Tibial nerve (tissue), 4 donors: ENCODE measurements around the gene INTS13. TPM values are rescaled to one million over a fixed set of nuclear protein-coding genes. Genes with fewer than 3 reads are reported as not detected.
A peak's percentile ranks its signal among the peaks of the same experiment; 100 is the strongest.
"Not testable (repeated sequence)": the region's sequence is repeated elsewhere in the genome, so short reads cannot be mapped to it uniquely, and the experiment has no call there.

Experiments
- DNase-seq, 2 donors: peaks; one replicate each; pipeline ENCODE4 v3.0.0-alpha.2; 2019; ENCODE audit warnings: low spot score in 2 of 2
- H3K27ac ChIP-seq, 4 donors: fragments of 200-600 bp; sonication (generic) in 3 of 4; one replicate each; pipeline ENCODE4 v1.5.1; 2017 to 2019; ENCODE audit warnings: mild to moderate bottlenecking in 1 of 4
- H3K27me3 ChIP-seq, 2 donors: fragments of 200-600 bp; sonication (generic) in 1 of 2; one replicate each; pipeline versions ENCODE4 v1.5.1 to v1.6.0; 2017 to 2019
- H3K36me3 ChIP-seq, 3 donors: fragments of 200-600 bp; sonication (generic); one replicate each; pipeline ENCODE4 v1.5.1; 2018 to 2019
- H3K4me1 ChIP-seq, 4 donors: fragments of 200-600 bp; sonication (generic) in 3 of 4; one replicate each; pipeline ENCODE4 v1.5.1; 2017 to 2019
- H3K4me3 ChIP-seq, 4 donors: fragments of 200-600 bp; sonication (generic) in 3 of 4; one replicate each; pipeline ENCODE4 v1.5.1; 2017 to 2019; ENCODE audit warnings: mild to moderate bottlenecking in 1 of 4, moderate library complexity in 1 of 4
- H3K9me3 ChIP-seq, 4 donors: fragments of 200-600 bp; sonication (generic) in 3 of 4; one replicate each; pipeline ENCODE4 v1.5.1; 2017 to 2019
- EP300 ChIP-seq, 2 donors: sonication (generic); formaldehyde crosslinking; IDR thresholded peaks; one replicate each; pipeline ENCODE4 v1.6.1; 2017; ENCODE audit warnings: antibody characterized with exemption in 2 of 2, mild to moderate bottlenecking in 1 of 2
- POLR2A ChIP-seq, 2 donors: fragments of 450-650 bp; IDR thresholded peaks; one replicate each; pipeline ENCODE4 v1.6.1; 2017; ENCODE audit warnings: antibody characterized with exemption in 2 of 2, mild to moderate bottlenecking in 2 of 2, moderate library complexity in 2 of 2
- WGBS, 2 donors: methylation state at CpG; one replicate each; pipeline ENCODE4 v1.1.5; 2018; 5-methylcytosine and 5-hydroxymethylcytosine counted together
- total RNA-seq, 4 donors: library from RNA; depleted of rRNA; stranded (reverse); fragments of >200 nt; gene quantifications; one replicate each; pipeline ENCODE4 v1.1.0, GENCODE V29; 2016
- TF ChIP-seq, protein P1 (sequence below), 5 experiments: fragments of 200-600 bp in 3 of 5; fragments of 450-650 bp in 2 of 5; sonication (generic) in 3 of 5; IDR thresholded peaks; one replicate each; pipeline ENCODE4 v1.5.1; 2016 to 2019; ENCODE audit warnings: antibody characterized with exemption in 5 of 5, mild to moderate bottlenecking in 3 of 5, moderate library complexity in 2 of 5

The INTS13 gene
- total RNA-seq, 4 donors from 2014 or later, result 12.4 to 31.5 (median 19.5) TPM

DNA sequence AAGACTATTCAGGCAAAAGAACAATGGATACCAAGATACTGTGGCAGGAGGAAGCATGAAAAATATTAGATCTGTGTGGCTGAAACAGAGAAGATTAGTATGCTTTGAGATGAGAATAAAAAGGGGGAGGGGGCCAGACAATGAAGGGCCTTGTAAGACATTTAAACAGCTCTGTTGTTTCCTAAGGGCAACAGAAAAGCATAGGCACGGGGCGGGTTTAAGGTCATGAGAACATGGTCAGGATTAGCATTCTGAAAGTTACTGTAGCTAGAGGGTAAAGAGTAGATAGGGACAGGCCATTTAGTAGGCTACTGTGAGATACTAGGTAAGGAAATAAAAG, 18.6 kb downstream of the INTS13 start:
- Histone ChIP-seq H3K4me1 (peaks cover 0 to 10% (median 0%) of the 10 kb centered on the region in 4 donors), H3K27ac (peak overlapping the region in 2 of 4 donors; percentile 53 to 59), H3K4me3 (no peak overlapping the region), H3K36me3 (peaks cover 0 to 37% (median 0%) of the 10 kb centered on the region in 3 donors), H3K9me3 (no peaks in the 10 kb centered on the region), H3K27me3 (no peaks in the 10 kb centered on the region)
- WGBS, 2 donors, result 44 to 46% methylated on average over 2 of the region's 2 CpGs
- no peak for DNase-seq
- TF ChIP-seq EP300 (IDR thresholded peaks at IDR 0.05), result no peak
- no peak for TF ChIP-seq POLR2A (IDR thresholded peaks at IDR 0.05)

- TF ChIP-seq, protein P1, sequence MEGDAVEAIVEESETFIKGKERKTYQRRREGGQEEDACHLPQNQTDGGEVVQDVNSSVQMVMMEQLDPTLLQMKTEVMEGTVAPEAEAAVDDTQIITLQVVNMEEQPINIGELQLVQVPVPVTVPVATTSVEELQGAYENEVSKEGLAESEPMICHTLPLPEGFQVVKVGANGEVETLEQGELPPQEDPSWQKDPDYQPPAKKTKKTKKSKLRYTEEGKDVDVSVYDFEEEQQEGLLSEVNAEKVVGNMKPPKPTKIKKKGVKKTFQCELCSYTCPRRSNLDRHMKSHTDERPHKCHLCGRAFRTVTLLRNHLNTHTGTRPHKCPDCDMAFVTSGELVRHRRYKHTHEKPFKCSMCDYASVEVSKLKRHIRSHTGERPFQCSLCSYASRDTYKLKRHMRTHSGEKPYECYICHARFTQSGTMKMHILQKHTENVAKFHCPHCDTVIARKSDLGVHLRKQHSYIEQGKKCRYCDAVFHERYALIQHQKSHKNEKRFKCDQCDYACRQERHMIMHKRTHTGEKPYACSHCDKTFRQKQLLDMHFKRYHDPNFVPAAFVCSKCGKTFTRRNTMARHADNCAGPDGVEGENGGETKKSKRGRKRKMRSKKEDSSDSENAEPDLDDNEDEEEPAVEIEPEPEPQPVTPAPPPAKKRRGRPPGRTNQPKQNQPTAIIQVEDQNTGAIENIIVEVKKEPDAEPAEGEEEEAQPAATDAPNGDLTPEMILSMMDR (IDR thresholded peaks at IDR 0.05), result peak in 2 of 5 experiments; percentile 28 to 40
- TF ChIP-seq POLR2A (IDR thresholded peaks at IDR 0.05), result no peak
- no peaks in the 10 kb centered on the region for H3K27me3 ChIP-seq
- peaks cover 0 to 38% (median 0%) of the 10 kb centered on the region in 3 donors for H3K36me3 ChIP-seq
- peak overlapping the region in 2 of 4 donors; percentile 59 to 69 for H3K27ac ChIP-seq
- no peak overlapping the region for H3K4me3 ChIP-seq
- peaks cover 0 to 10% (median 0%) of the 10 kb centered on the region in 4 donors for H3K4me1 ChIP-seq
- no peak for DNase-seq
- no peaks in the 10 kb centered on the region for H3K9me3 ChIP-seq
- WGBS, 2 donors, result 45 to 47% methylated on average over 5 of the region's 5 CpGs
Measured at GRCh38 chr12:26918321-26919215, 19.2 kb downstream of the INTS13 start.

- peaks cover 0 to 78% (median 0%) of the 10 kb centered on the region in 3 donors for H3K36me3 ChIP-seq
- WGBS, 2 donors, result 44 to 77% methylated on average over 1 of the region's 1 CpG
- H3K27me3 ChIP-seq, result no peaks in the 10 kb centered on the region
- peaks cover 0 to 7% (median 0%) of the 10 kb centered on the region in 4 donors for H3K9me3 ChIP-seq
- TF ChIP-seq EP300 (IDR thresholded peaks at IDR 0.05) (no peak), POLR2A (IDR thresholded peaks at IDR 0.05) (no peak)
- TF ChIP-seq, protein P1 (IDR thresholded peaks at IDR 0.05), result no peak
- no peaks in the 10 kb centered on the region for H3K4me1 ChIP-seq
- H3K4me3 ChIP-seq, result no peak overlapping the region
- DNase-seq, result no peak
- no peak overlapping the region for H3K27ac ChIP-seq
Measured at GRCh38 chr12:26906704-26907103, 31.1 kb downstream of the INTS13 start.

GRCh38 chr12:26906024-26906423, 31.8 kb downstream of the INTS13 start:
- H3K36me3 ChIP-seq, result peaks cover 0 to 78% (median 0%) of the 10 kb centered on the region in 3 donors
- no peaks in the 10 kb centered on the region for H3K27me3 ChIP-seq
- peaks cover 0 to 7% (median 0%) of the 10 kb centered on the region in 4 donors for H3K9me3 ChIP-seq
- no peak overlapping the region for H3K27ac ChIP-seq
- TF ChIP-seq POLR2A (IDR thresholded peaks at IDR 0.05), result no peak
- no peak for TF ChIP-seq EP300 (IDR thresholded peaks at IDR 0.05)
- TF ChIP-seq, protein P1 (IDR thresholded peaks at IDR 0.05), result no peak
- no peak for DNase-seq
- WGBS, 2 donors, result 17 to 38% methylated on average over 1 of the region's 1 CpG
- no peak overlapping the region for H3K4me3 ChIP-seq
- no peaks in the 10 kb centered on the region for H3K4me1 ChIP-seq

DNA sequence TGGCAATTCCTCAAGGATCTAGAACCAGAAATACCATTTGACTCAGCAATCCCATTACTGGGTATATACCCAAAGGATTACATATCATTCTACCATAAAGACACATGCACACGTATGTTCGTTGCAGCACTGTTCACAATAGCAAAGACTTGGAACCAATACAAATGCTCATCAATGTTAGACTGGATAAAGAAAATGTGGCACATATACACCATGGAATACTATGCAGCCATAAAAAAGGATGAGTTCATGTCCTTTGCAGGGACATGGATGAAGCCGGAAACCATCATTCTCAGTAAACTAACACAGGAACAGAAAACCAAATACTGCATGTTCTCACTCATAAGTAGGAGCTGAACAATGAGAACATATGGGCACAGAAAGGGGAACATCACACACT, 34.4 kb downstream of the INTS13 start:
- H3K36me3 ChIP-seq, result peaks cover 0 to 77% (median 0%) of the 10 kb centered on the region in 3 donors
- WGBS, 2 donors, result 64 to 66% methylated on average over 3 of the region's 3 CpGs
- not testable (repeated sequence) for H3K4me3 ChIP-seq, H3K4me1 ChIP-seq, H3K27ac ChIP-seq, H3K9me3 ChIP-seq, DNase-seq, H3K27me3 ChIP-seq

GRCh38 chr12:26896913-26897312, 40.9 kb downstream of the INTS13 start:
- Histone ChIP-seq H3K27me3 (no peaks in the 10 kb centered on the region), H3K27ac (no peak overlapping the region), H3K4me1 (no peaks in the 10 kb centered on the region), H3K9me3 (no peaks in the 10 kb centered on the region), H3K36me3 (peaks cover 0 to 34% (median 0%) of the 10 kb centered on the region in 3 donors), H3K4me3 (no peak overlapping the region)
- DNase-seq, result no peak
- 98% methylated on average over 2 of the region's 2 CpGs for WGBS, 2 donors
- TF ChIP-seq POLR2A (IDR thresholded peaks at IDR 0.05) (no peak), EP300 (IDR thresholded peaks at IDR 0.05) (no peak)
- TF ChIP-seq, protein P1 (IDR thresholded peaks at IDR 0.05), result no peak
